K562 treated with DMSO at 1 percent for 48 hours (cell line): ENCODE results near the gene GAST. TPM values are rescaled to one million over a fixed set of nuclear protein-coding genes. Genes with fewer than 3 reads are reported as not detected.

Experiments
- total RNA-seq: library from RNA; unstranded; fragments of 300-600 nt; gene quantifications from 2 replicates; pipeline ENCODE4 v1.2.3, GENCODE V29; 2022; ENCODE audit warnings: low replicate concordance; ENCODE audit errors: extremely low read depth

Gene GAST, protein sequence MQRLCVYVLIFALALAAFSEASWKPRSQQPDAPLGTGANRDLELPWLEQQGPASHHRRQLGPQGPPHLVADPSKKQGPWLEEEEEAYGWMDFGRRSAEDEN
- total RNA-seq: not detected in 2 replicates

GRCh38 chr17:41711669-41712400, at the start of gene GAST:
Gene GAST (plus strand): TSS chr17:41712331. CDS start chr17:41715437, 3,106 bp downstream.

DNA sequence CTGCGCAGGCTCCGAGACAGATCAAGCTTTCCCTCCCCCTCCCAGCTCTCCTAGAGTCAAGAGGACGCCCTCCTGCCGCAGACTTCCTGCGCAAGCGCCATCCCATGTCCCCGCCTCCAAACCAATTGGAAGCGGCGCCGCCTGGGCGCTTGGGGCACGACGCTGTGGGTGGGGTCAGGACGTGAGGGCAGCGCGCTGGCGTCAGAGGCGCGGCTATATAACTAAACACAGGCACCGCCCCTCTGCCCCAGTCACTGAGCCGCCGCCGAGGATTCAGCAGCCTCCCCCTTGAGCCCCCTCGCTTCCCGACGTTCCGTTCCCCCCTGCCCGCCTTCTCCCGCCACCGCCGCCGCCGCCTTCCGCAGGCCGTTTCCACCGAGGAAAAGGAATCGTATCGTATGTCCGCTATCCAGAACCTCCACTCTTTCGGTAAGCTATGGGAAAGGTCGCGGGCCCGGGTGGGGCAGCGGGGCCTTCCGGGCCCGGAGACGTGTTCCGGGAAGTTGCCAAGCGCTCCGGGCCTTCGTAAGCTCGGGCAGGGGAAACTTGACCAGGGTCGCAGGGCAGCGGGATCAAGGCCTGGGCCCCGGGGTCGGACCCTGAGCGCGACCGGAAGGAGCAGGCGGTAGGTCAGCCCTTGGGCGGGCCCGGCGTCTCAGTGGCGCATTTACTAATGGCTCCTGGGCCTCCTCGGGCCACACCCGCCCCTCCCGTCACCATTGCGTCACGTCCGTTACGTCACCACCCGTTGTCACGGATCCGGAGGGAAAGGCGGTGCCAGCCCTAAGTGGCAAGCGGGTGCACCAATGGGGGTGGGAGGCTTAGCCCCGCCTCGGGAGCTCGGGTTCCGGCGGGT, 23.3 kb upstream of the GAST start, which contains the start of gene EIF1:
Gene EIF1, plus strand, starts transcription at position 245 of the 856 bp plus-strand sequence. Its CDS starts 154 bp downstream, at position 399.

DNA sequence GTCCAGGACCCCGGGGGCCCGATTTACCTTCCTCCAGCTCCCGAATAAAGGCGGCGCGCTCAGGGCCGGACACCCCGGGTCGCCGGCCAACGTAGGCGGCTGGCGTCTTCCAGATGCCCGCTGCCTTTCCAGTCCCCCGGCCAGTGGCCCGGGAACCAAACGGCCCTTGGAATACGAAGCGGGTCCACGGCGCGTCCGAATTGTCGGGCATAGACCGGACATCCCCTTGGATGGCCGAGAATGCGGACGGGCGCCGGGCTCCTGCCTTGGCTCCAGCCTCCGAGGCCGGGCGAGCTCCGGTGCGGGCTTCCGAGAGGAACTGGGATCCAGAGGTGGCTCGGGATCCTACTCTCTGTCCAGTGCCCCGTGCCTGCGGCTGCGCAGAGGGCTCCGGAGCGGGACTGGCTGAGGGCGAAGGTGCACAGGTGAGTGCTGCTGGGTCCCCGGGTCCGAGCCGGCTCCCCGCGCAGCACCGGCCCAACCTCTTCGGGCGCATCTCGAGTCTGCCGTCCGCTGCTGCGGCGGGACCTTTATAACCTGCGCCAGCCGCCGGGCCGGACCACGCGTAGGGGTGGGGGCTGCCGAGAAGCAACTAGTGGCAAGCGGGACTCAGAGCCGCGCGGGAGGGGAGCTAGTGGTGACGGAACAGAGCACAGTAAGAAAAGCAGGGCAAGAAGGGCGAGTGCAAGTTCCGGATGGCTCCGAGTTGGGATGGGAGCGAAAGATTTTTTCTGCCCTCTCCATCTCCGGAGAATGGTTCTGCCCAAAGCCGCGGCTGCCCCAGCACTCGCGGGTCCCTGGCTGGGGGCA, 22.2 kb downstream of the GAST start, which contains the start of gene HAP1:
Gene HAP1, minus strand, starts transcription at position 505 of the 810 bp plus-strand sequence. Its CDS starts 9 bp downstream, at position 496.

Other genes starting within 250 kb of the GAST start
- not detected in 2 replicates for gene KRT32, start 244.9 kb upstream of the GAST start, total RNA-seq
- gene KRT35, start 231.2 kb upstream of the GAST start, total RNA-seq: not detected in 2 replicates
- gene KRT36, start 222.4 kb upstream of the GAST start, total RNA-seq: not detected in 2 replicates
- gene KRT13, start 206.7 kb upstream of the GAST start, total RNA-seq: not detected in 2 replicates
- gene KRT15, start 193.4 kb upstream of the GAST start, total RNA-seq: not detected in 2 replicates
- not detected in 2 replicates for gene KRT19, start 184.0 kb upstream of the GAST start, total RNA-seq
- not detected in 2 replicates for gene KRT9, start 140.3 kb upstream of the GAST start, total RNA-seq
- gene KRT14, start 125.4 kb upstream of the GAST start, total RNA-seq: not detected in 2 replicates
- not detected in 2 replicates for gene KRT16, start 99.6 kb upstream of the GAST start, total RNA-seq
- gene KRT17, start 87.8 kb upstream of the GAST start, total RNA-seq: not detected in 2 replicates
- 437 and 1,744 TPM in 2 replicates for gene EIF1, start 23.4 kb upstream of the GAST start, total RNA-seq
- gene HAP1, start 22.3 kb downstream of the GAST start, total RNA-seq: not detected in 2 replicates
- gene JUP, start 74.4 kb downstream of the GAST start, total RNA-seq: not detected in 2 replicates
- gene P3H4, start 99.6 kb downstream of the GAST start, total RNA-seq: not detected in 2 replicates
- gene FKBP10, start 100.7 kb downstream of the GAST start, total RNA-seq: not detected in 2 replicates
- gene NT5C3B, start 123.9 kb downstream of the GAST start, total RNA-seq: not detected in 2 replicates
- not detected in 2 replicates for gene KLHL10, start 125.5 kb downstream of the GAST start, total RNA-seq
- gene KLHL11, start 153.1 kb downstream of the GAST start, total RNA-seq: not detected in 2 replicates
- gene ACLY, start 206.6 kb downstream of the GAST start, total RNA-seq: not detected in 2 replicates
- gene ODAD4, start 218.3 kb downstream of the GAST start, total RNA-seq: not detected in 2 replicates